CD14-positive monocyte (primary cell): ENCODE data around the gene DNAJC12. TPM values are rescaled to one million over a fixed set of nuclear protein-coding genes. Genes with fewer than 3 reads are reported as not detected.

Source experiments
- DNase-seq, 3 donors: peaks; one replicate each; pipeline ENCODE4 v3.0.0-alpha.2; 2011 to 2022
- H2AFZ ChIP-seq: 2 replicates; pipeline ENCODE4 v1.6.0; 2012; ENCODE audit warnings: mild to moderate bottlenecking, low read depth, low read length, inconsistent platforms; ENCODE audit not compliant: insufficient read depth, poor library complexity, severe bottlenecking
- H3K27ac ChIP-seq, 2 donors: 1 replicate in 1 of 2; 2 replicates in 1 of 2; pipeline ENCODE4 v1.5.1; 2012 to 2013; ENCODE audit warnings: low read length in 2 of 2, control low read depth in 1 of 2, inconsistent platforms in 1 of 2, low read depth in 1 of 2, mild to moderate bottlenecking in 1 of 2
- H3K27me3 ChIP-seq, 2 donors: one replicate each; pipeline versions ENCODE4 v1.6.0 to v1.6.1; 2011 to 2013; ENCODE audit warnings: low read length in 2 of 2; ENCODE audit not compliant: control insufficient read depth in 2 of 2, insufficient read depth in 2 of 2
- H3K36me3 ChIP-seq, 2 donors: replicated peaks in 1 of 2; 1 replicate in 1 of 2; 2 replicates in 1 of 2; pipeline versions ENCODE4 v1.5.1 to v1.6.1; 2012 to 2013; ENCODE audit warnings: low read length in 2 of 2, control low read depth in 1 of 2, inconsistent platforms in 1 of 2, mild to moderate bottlenecking in 1 of 2; ENCODE audit not compliant: insufficient read depth in 2 of 2, control insufficient read depth in 1 of 2
- H3K4me1 ChIP-seq, 2 donors: 1 replicate in 1 of 2; 2 replicates in 1 of 2; pipeline versions ENCODE4 v1.5.1 to v1.6.1; 2012 to 2013; ENCODE audit warnings: low read length in 2 of 2, control low read depth in 1 of 2, inconsistent platforms in 1 of 2, mild to moderate bottlenecking in 1 of 2, moderate library complexity in 1 of 2; ENCODE audit not compliant: insufficient read depth in 2 of 2, control insufficient read depth in 1 of 2
- H3K4me2 ChIP-seq: replicated peaks from 2 replicates; pipeline ENCODE3; 2012; ENCODE audit warnings: low read length, moderate library complexity, mild to moderate bottlenecking; ENCODE audit not compliant: poor library complexity, severe bottlenecking; ENCODE audit errors: extremely low read depth
- H3K4me3 ChIP-seq, 3 experiments: fragments of 200-600 bp in 1 of 3; sonication (generic) in 1 of 3; replicated peaks in 1 of 3; 1 replicate in 2 of 3; 2 replicates in 1 of 3; pipeline ENCODE4 v1.5.1; 2011 to 2013; ENCODE audit warnings: low read length in 3 of 3, mild to moderate bottlenecking in 3 of 3, control low read depth in 2 of 3, low read depth in 2 of 3, inconsistent platforms in 1 of 3, moderate library complexity in 1 of 3
- H3K79me2 ChIP-seq: 2 replicates; pipeline ENCODE4 v1.6.0; 2012; ENCODE audit warnings: mild to moderate bottlenecking, control low read depth, inconsistent platforms, low read length, moderate library complexity; ENCODE audit not compliant: insufficient read depth
- H3K9ac ChIP-seq: 2 replicates; pipeline ENCODE4 v1.6.0; 2017; ENCODE audit warnings: low read length, mild to moderate bottlenecking; ENCODE audit not compliant: insufficient read depth, poor library complexity, severe bottlenecking
- H3K9me3 ChIP-seq, 2 donors: replicated peaks in 1 of 2; 1 replicate in 1 of 2; 2 replicates in 1 of 2; pipeline versions ENCODE4 v1.5.1 to v1.6.1; 2012 to 2013; ENCODE audit warnings: low read length in 2 of 2, control low read depth in 1 of 2; ENCODE audit not compliant: control insufficient read depth in 1 of 2, insufficient read depth in 1 of 2
- H4K20me1 ChIP-seq: 2 replicates; pipeline ENCODE4 v1.6.0; 2012; ENCODE audit warnings: mild to moderate bottlenecking, low read length, control low read depth, moderate library complexity; ENCODE audit not compliant: insufficient read depth
- H3K27ac Mint-ChIP-seq, 7 donors: one replicate each; pipeline ENCODE4 v1.8.0; 2020; ENCODE audit warnings: mild to moderate bottlenecking in 7 of 7, mixed read lengths in 7 of 7, moderate library complexity in 6 of 7, inconsistent platforms in 2 of 7
- H3K27me3 Mint-ChIP-seq, 3 donors: one replicate each; pipeline ENCODE4 v1.8.0; 2021 to 2022; ENCODE audit warnings: low read depth in 3 of 3, mild to moderate bottlenecking in 3 of 3, mixed read lengths in 3 of 3, moderate library complexity in 3 of 3, inconsistent platforms in 1 of 3
- H3K36me3 Mint-ChIP-seq, 2 donors: one replicate each; pipeline ENCODE4 v1.8.0; 2020; ENCODE audit warnings: mixed read lengths in 2 of 2, inconsistent platforms in 1 of 2, mild to moderate bottlenecking in 1 of 2
- H3K4me1 Mint-ChIP-seq: one replicate; pipeline ENCODE4 v1.8.0; 2020; ENCODE audit warnings: mild to moderate bottlenecking, mixed read lengths
- H3K4me3 Mint-ChIP-seq, 2 donors: one replicate each; pipeline ENCODE4 v1.8.0; 2020; ENCODE audit warnings: mild to moderate bottlenecking in 2 of 2, mixed read lengths in 2 of 2, moderate library complexity in 1 of 2
- H3K9me3 Mint-ChIP-seq, 7 donors: one replicate each; pipeline ENCODE4 v1.8.0; 2020 to 2022; ENCODE audit warnings: mixed read lengths in 7 of 7, mild to moderate bottlenecking in 6 of 7, moderate library complexity in 6 of 7, inconsistent platforms in 2 of 7
- CTCF ChIP-seq: fragments of 200-600 bp; IDR thresholded peaks from one replicate; pipeline ENCODE4 v1.8.0; 2022; ENCODE audit warnings: antibody characterized with exemption, mild to moderate bottlenecking
- WGBS: methylation state at CpG from one replicate; pipeline ENCODE4 v1.1.5; 2013; ENCODE audit warnings: missing lambda C conversion rate; ENCODE audit not compliant: insufficient coverage; 5-methylcytosine and 5-hydroxymethylcytosine counted together
- intact Hi-C, 2 donors: fragments of 100-400 bp; cut with micrococcal nuclease; formaldehyde crosslinking; loops; one replicate each; pipeline versions ENCODE4 v1.15.0 to v1.15.1; 2023
- polyA plus RNA-seq, 3 donors: library from polyadenylated mRNA; depleted of rRNA in 1 of 3; unstranded in 2 of 3; stranded (reverse) in 1 of 3; fragments of 300-500 nt in 2 of 3; fragments of >200 nt in 1 of 3; fragmentation: Illumina TruSeq in 2 of 3; gene quantifications; 1 replicate in 2 of 3; 2 replicates in 1 of 3; pipeline ENCODE4 v1.2.3, GENCODE V29; 2012 to 2021

The DNAJC12 gene
- polyA plus RNA-seq, 3 donors = not detected

DNA sequence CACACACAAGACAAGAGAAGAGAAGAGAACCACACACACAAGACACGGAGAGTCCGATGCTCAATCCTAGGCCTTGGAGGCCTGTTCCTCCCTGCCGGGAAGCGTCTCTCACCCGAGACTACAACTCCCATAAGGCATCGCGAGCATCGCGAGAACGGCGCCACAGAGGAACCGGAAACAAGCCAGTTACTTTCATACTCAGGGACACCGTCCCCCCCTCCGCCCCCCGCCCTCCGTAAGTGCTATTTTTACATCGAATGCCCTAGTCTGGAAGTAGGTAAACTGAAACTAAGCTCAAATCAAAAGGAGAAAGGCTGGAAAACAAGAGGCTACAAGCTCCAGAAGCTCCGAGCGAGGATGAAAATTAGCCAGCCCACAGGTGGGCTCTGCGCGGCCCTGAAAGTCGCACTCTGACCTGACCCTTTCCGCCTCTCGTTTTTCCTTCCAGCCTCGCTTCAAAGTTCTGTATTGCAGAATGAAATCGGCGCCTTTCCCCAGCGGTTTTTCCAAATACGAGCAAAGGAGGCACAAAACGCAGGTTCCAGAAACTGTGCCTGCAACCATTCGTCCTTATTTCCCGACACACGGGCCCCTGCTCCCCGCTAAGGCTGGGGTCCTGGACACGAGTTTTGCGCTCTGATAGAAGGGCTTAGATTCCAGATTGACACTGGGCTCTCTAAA lies 11.5 kb upstream of the DNAJC12 start:
- Histone ChIP-seq H2AFZ (peak overlapping the region; percentile 97), H3K9ac (peak overlapping the region; percentile 88), H3K27ac (peak overlapping the region; percentile 71 to 93), H3K4me1 (peaks cover 0 to 3% of the 10 kb centered on the region in 2 donors), H3K36me3 (no peaks in the 10 kb centered on the region), H3K79me2 (no peaks in the 10 kb centered on the region), H3K9me3 (no peaks in the 10 kb centered on the region), H3K4me2 (peak overlapping the region; percentile 90), H3K27me3 (no peaks in the 10 kb centered on the region), H3K4me3 (peak overlapping the region; percentile 69 to 96 (median 72)), H4K20me1 (no peaks in the 10 kb centered on the region)
- H3K4me1 Mint-ChIP-seq = peaks cover 8% of the 10 kb centered on the region
- H3K27me3 Mint-ChIP-seq = peaks cover 0 to 4% (median 2%) of the 10 kb centered on the region in 3 donors
- H3K36me3 Mint-ChIP-seq = no peaks in the 10 kb centered on the region
- no peak for TF ChIP-seq CTCF
- DNase-seq = peak; percentile 88 to 89 (median 89)
- intact Hi-C loops = loop anchor here (2.0 to 10.0 kb wide), 4 partner anchors 35 to 485 kb away; partner anchors contain the start of genes HERC4 (in 1 of the 2), HNRNPH3 (in 1 of the 2), PBLD (in 1 of the 2) and SIRT1 (in 1 of the 2)
- peak overlapping the region; percentile 93 to 99 (median 98) for H3K27ac Mint-ChIP-seq
- H3K4me3 Mint-ChIP-seq = peak overlapping the region; percentile 93 to 99
- 0% methylated on average over 25 of the region's 36 CpGs for WGBS
- H3K9me3 Mint-ChIP-seq = no peaks in the 10 kb centered on the region

GRCh38 chr10:67843284-67843683 lies 5.3 kb upstream of the DNAJC12 start:
- Histone ChIP-seq H3K27ac (no peak overlapping the region), H3K4me2 (no peak overlapping the region), H2AFZ (no peak overlapping the region), H4K20me1 (no peaks in the 10 kb centered on the region), H3K27me3 (no peaks in the 10 kb centered on the region), H3K79me2 (no peaks in the 10 kb centered on the region), H3K9ac (no peak overlapping the region), H3K4me1 (no peaks in the 10 kb centered on the region), H3K4me3 (no peak overlapping the region), H3K9me3 (no peaks in the 10 kb centered on the region), H3K36me3 (no peaks in the 10 kb centered on the region)
- intact Hi-C loops = loop anchor here in 1 of 2 donors (10.0 kb wide), 1 partner anchor 492 kb away; the partner anchor contains the start of genes HNRNPH3 and PBLD
- Mint-ChIP-seq H3K27me3 (peaks cover 0 to 3% (median 0%) of the 10 kb centered on the region in 3 donors), H3K4me3 (no peak overlapping the region), H3K4me1 (no peaks in the 10 kb centered on the region), H3K36me3 (no peaks in the 10 kb centered on the region), H3K27ac (no peak overlapping the region), H3K9me3 (peaks cover 3 to 9% (median 6%) of the 10 kb centered on the region in 7 donors)
- WGBS = no CpG with 5 or more reads among the region's 2 CpGs
- no peak for DNase-seq
- TF ChIP-seq CTCF = no peak
